GM12878 (cell line): ENCODE measurements around the gene MSH5.

Experiments used
- ATF7 ChIP-seq: fragments of 450-650 bp; IDR thresholded peaks from 2 replicates; pipeline ENCODE4 v1.6.1; 2016; ENCODE audit warnings: low read depth, mild to moderate bottlenecking
- RAD51 ChIP-seq: fragments of 450-650 bp; IDR thresholded peaks from 2 replicates; pipeline ENCODE4 v1.6.1; 2016; ENCODE audit warnings: moderate library complexity, mild to moderate bottlenecking, inconsistent platforms

GRCh38 chr6:31697555-31697954 is 42.2 kb upstream of the MSH5 start:
- TF ChIP-seq RAD51 (no peak), ATF7 (no peak)
